ENCODE data around the gene ZBTB7C. TPM values are rescaled to one million over a fixed set of nuclear protein-coding genes. Genes with fewer than 3 reads are reported as not detected.

Gene ZBTB7C
- total and polyA plus RNA-seq, 2 of the 8 experiments (the other 6 are each of a cell fraction or from before 2014, with no cell fraction given), result 0.15 to 0.45 TPM

GRCh38 chr18:48442761-48443160 is 33.6 kb upstream of the ZBTB7C start:
- H3K4me1 ChIP-seq (replicated peaks in 1 of 4; ENCODE audit: control insufficient read depth in 3 of 4, insufficient read depth in 4 of 4, low read length in 3 of 4), result peaks cover 0 to 2% (median 2%) of the 10 kb centered on the region in 4 experiments; a peak in 2 of 7 replicates
- no peak overlapping the region for H2BK20ac ChIP-seq (ENCODE audit: low read length)
- no peak overlapping the region for H3K18ac ChIP-seq (ENCODE audit: extremely low read depth, low read length)
- H3K27ac ChIP-seq (ENCODE audit: low read depth, low read length), result no peak overlapping the region
- no peak overlapping the region for H2BK12ac ChIP-seq (ENCODE audit: low read depth, low read length)
- FAIRE-seq (no peak), DNase-seq (ENCODE audit: low read depth in 1 of 2, low spot score in 2 of 2) (no peak)
- 0 out of 7 replicates have a peak, but pooled peaks cover 0 to 2% (median 0%) of the 10 kb centered on the region in 4 experiments for H3K27me3 ChIP-seq (replicated peaks in 1 of 4; ENCODE audit: control insufficient read depth in 3 of 4, extremely low read depth in 1 of 4, insufficient read depth in 3 of 4, low read length in 3 of 4)
- H2AFZ ChIP-seq (ENCODE audit: low read length), result no peak overlapping the region
- POLR2A ChIA-PET (ENCODE audit: partially characterized antibody), result no interaction called here
- no peak overlapping the region for H3K4ac ChIP-seq (replicated peaks; ENCODE audit: insufficient read length, low read depth, low read length)
- H3K23me2 ChIP-seq (ENCODE audit: low read depth, low read length), result no peaks in the 10 kb centered on the region
- H2AK5ac ChIP-seq (ENCODE audit: low read depth, low read length), result no peak overlapping the region
- 88% methylated on average over 2 of the region's 2 CpGs; no CpG with 5 or more reads in 1 of the 2 experiments for WGBS, 2 experiments (ENCODE audit: extremely low coverage in 1 of 2, insufficient coverage in 1 of 2, insufficient read length in 1 of 2, insufficient replicate concordance in 2 of 2, low coverage in 1 of 2, low lambda C conversion rate in 2 of 2, missing lambda C conversion rate in 1 of 2)
- no peak overlapping the region for H3K9ac ChIP-seq (replicated peaks in 1 of 4; ENCODE audit: extremely low read depth in 1 of 4, low read depth in 3 of 4, low read length in 3 of 4)
- H3K36me3 ChIP-seq (ENCODE audit: control insufficient read depth in 2 of 4, insufficient read depth in 4 of 4, low read length in 3 of 4), result no peaks in the 10 kb centered on the region
- H3K23ac ChIP-seq (ENCODE audit: insufficient read length), result no peak overlapping the region
- H4K91ac ChIP-seq (replicated peaks; ENCODE audit: insufficient read length, low read length), result no peak overlapping the region
- no peak for TF ChIP-seq TBP (IDR thresholded peaks at IDR 0.05; ENCODE audit: low read depth, low read length)
- TF ChIP-seq KDM4A (IDR thresholded peaks at IDR 0.05; ENCODE audit: low read depth, low read length, severe bottlenecking), result no peak
- no peak for TF ChIP-seq EZH2 (IDR thresholded peaks at IDR 0.05; ENCODE audit: low read depth, low read length, severe bottlenecking)
- no peak overlapping the region for H3K4me2 ChIP-seq (ENCODE audit: insufficient read depth in 1 of 2, low read depth in 2 of 2, low read length in 2 of 2)
- H4K20me1 ChIP-seq (replicated peaks in 1 of 2; ENCODE audit: control insufficient read depth in 1 of 2, insufficient read depth in 2 of 2, low read length in 2 of 2), result no peaks in the 10 kb centered on the region
- no peak overlapping the region for H3K4me3 ChIP-seq (ENCODE audit: extremely low read depth in 1 of 4, insufficient read depth in 2 of 4, low read depth in 3 of 4, low read length in 4 of 4)
- no peak overlapping the region for H3K14ac ChIP-seq (ENCODE audit: insufficient read length)
- H2BK15ac ChIP-seq (ENCODE audit: low read length), result no peak overlapping the region
- no peak overlapping the region for H2BK120ac ChIP-seq (replicated peaks; ENCODE audit: low read depth, low read length)
- no peak overlapping the region for H4K8ac ChIP-seq (ENCODE audit: extremely low read depth, insufficient read depth, low read length)
- H3K79me2 ChIP-seq (ENCODE audit: control insufficient read depth in 1 of 2, insufficient read depth in 2 of 2, low read length in 2 of 2), result no peaks in the 10 kb centered on the region
- no peaks in the 10 kb centered on the region for H3K9me3 ChIP-seq (ENCODE audit: insufficient read depth in 2 of 2, low read depth in 1 of 2, low read length in 1 of 2)
- CTCF ChIA-PET (ENCODE audit: partially characterized antibody), result interaction anchor here (0.7 to 14.8 kb wide), 9 partner anchors 13 to 412 kb away, joined by 3 to 160 read pairs (median 3); no protein-coding TSS in a partner anchor
- no peak overlapping the region for H2BK5ac ChIP-seq (ENCODE audit: low read depth, low read length)
- no peaks in the 10 kb centered on the region for H3K79me1 ChIP-seq (ENCODE audit: low read depth, low read length)
- H3K56ac ChIP-seq (replicated peaks; ENCODE audit: insufficient read length, low read depth, low read length), result no peak overlapping the region
- no peak overlapping the region for H4K5ac ChIP-seq (ENCODE audit: insufficient read length, low read depth, low read length)
